Measurements from ENCODE around the gene MED27. TPM values are rescaled to one million over a fixed set of nuclear protein-coding genes. Genes with fewer than 3 reads are reported as not detected.

The MED27 gene
- total and polyA plus RNA-seq, 10 of the 15 experiments (the other 5 are each of a cell fraction or from before 2014, with no cell fraction given): 20.3 to 50.3 (median 35.5) TPM

DNA sequence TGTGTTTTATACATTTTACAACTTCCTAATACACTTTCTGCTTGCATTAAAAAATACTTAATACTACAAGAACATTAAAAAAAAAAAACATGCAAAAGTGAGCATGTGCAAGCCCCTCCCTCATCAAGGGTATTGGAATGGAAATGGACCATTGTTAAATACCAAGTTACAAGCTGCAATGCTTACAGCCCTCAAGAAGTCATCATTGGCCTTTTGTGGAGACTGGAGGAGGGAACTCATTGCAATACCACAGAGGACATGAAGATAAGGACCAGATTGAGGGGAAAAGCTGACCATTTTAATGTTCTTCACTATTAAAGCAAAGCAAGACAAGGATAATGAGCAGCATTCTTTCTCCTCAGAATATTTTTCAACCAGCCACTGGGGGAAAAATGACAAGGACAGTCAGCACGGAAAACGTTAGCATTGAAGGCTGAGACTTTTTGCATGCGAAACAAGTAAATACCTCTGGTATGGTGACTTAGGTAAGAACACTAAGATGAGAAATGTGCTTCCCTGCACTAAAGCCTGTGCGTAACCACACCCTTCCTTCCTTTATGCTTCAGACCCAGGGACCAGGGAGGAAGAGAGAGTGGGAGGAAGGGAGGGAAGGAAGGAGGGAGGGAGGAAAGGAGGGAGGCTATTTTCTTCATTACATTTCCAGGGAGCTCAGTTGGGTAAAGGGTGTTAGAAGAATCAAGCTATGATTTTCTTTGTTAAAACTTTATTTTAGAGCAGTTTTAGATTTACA is 198.7 kb downstream of the MED27 start:
- H3K79me2 ChIP-seq (ENCODE audit: control insufficient read depth, insufficient read depth, low read length): no peaks in the 10 kb centered on the region
- no peak for DNase-seq (ENCODE audit: low read depth, low spot score)
- ATAC-seq: no peak
- ChIA-PET POLR2A (no interaction called here), RAD21 (ENCODE audit: unreplicated experiment) (no interaction called here), SMC1A (ENCODE audit: uncharacterized antibody, unreplicated experiment) (no interaction called here), CTCF (interaction anchor here (0.6 kb wide), 1 partner anchor 116 kb away, joined by 3 read pairs; no protein-coding TSS in a partner anchor)
- H3K4me1 ChIP-seq (ENCODE audit: control insufficient read depth, insufficient read depth, low read length): no peaks in the 10 kb centered on the region
- intact Hi-C loops (cut with micrococcal nuclease; ENCODE audit: unreplicated experiment): no loop called here
- in situ Hi-C loops (cut with MboI): no loop called here
- no peak for FAIRE-seq
- no peak for TF ChIP-seq ZBED1 (IDR thresholded peaks at IDR 0.05; ENCODE audit: borderline replicate concordance)
- no peak overlapping the region for H3K27ac ChIP-seq (ENCODE audit: control insufficient read depth, insufficient read depth)
- H3K27me3 ChIP-seq (replicated peaks in 1 of 2; ENCODE audit: control insufficient read depth in 2 of 2, insufficient read depth in 2 of 2, low read length in 1 of 2): no peaks in the 10 kb centered on the region
- BruUV-seq (replicated peaks): no TSS peak
- H2AFZ ChIP-seq (ENCODE audit: control insufficient read depth, low read depth, low read length): no peak overlapping the region
- H4K20me1 ChIP-seq (ENCODE audit: control insufficient read depth, insufficient read depth): no peaks in the 10 kb centered on the region
- no peak overlapping the region for H3K9ac ChIP-seq (ENCODE audit: control insufficient read depth, insufficient read depth, low read length)
- H3K4me3 ChIP-seq: no peak overlapping the region
- H3K4me2 ChIP-seq (ENCODE audit: control insufficient read depth, insufficient read depth): no peak overlapping the region
- H3K36me3 ChIP-seq (ENCODE audit: control insufficient read depth in 2 of 2, insufficient read depth in 2 of 2, low read length in 1 of 2): no peaks in the 10 kb centered on the region; a peak in 1 of 4 replicates
- H3K9me3 ChIP-seq (replicated peaks; ENCODE audit: control insufficient read depth, insufficient read depth, low read length): no peaks in the 10 kb centered on the region
- 92% methylated on average over 4 of the region's 4 CpGs for WGBS (ENCODE audit: insufficient coverage, insufficient replicate concordance, low lambda C conversion rate, missing lambda C conversion rate)

GRCh38 chr9:131879911-131880290 is 199.8 kb downstream of the MED27 start:
- TF ChIP-seq HDGF (IDR thresholded peaks at IDR 0.05): no peak
- TF ChIP-seq ELK1 (IDR thresholded peaks at IDR 0.05; ENCODE audit: low read depth, low read length): no peak
- TF ChIP-seq YBX1 (IDR thresholded peaks at IDR 0.05): no peak
- no peak for TF ChIP-seq USF1 (IDR thresholded peaks at IDR 0.05; ENCODE audit: borderline replicate concordance, extremely low read length, insufficient read depth, low read depth, low read length)
- no peak for TF ChIP-seq BCLAF1 (IDR thresholded peaks at IDR 0.05)
- ChIA-PET POLR2A (no interaction called here), RAD21 (ENCODE audit: unreplicated experiment) (no interaction called here), SMC1A (ENCODE audit: uncharacterized antibody, unreplicated experiment) (interaction anchor here (1.4 kb wide), 1 partner anchor 12 kb away, joined by 4 read pairs; no protein-coding TSS in a partner anchor), CTCF (no interaction called here)
- ATAC-seq: no peak
- Histone ChIP-seq H4K20me1 (ENCODE audit: control insufficient read depth, insufficient read depth) (no peaks in the 10 kb centered on the region), H2AFZ (ENCODE audit: control insufficient read depth, low read depth, low read length) (no peak overlapping the region), H3K9me3 (replicated peaks; ENCODE audit: control insufficient read depth, insufficient read depth, low read length) (no peaks in the 10 kb centered on the region), H3K36me3 (ENCODE audit: control insufficient read depth in 2 of 2, insufficient read depth in 2 of 2, low read length in 1 of 2) (no peaks in the 10 kb centered on the region; a peak in 1 of 4 replicates), H3K9ac (ENCODE audit: control insufficient read depth, insufficient read depth, low read length) (no peak overlapping the region), H3K4me1 (ENCODE audit: control insufficient read depth, insufficient read depth, low read length) (no peaks in the 10 kb centered on the region), H3K79me2 (ENCODE audit: control insufficient read depth, insufficient read depth, low read length) (no peaks in the 10 kb centered on the region), H3K4me2 (ENCODE audit: control insufficient read depth, insufficient read depth) (no peak overlapping the region), H3K27ac (ENCODE audit: control insufficient read depth, insufficient read depth) (no peak overlapping the region), H3K27me3 (replicated peaks in 1 of 2; ENCODE audit: control insufficient read depth in 2 of 2, insufficient read depth in 2 of 2, low read length in 1 of 2) (no peaks in the 10 kb centered on the region), H3K4me3 (no peak overlapping the region)
- no TSS peak for BruUV-seq (replicated peaks)
- no peak for DNase-seq (ENCODE audit: low read depth, low spot score)
- intact Hi-C loops (cut with micrococcal nuclease; ENCODE audit: unreplicated experiment) (no loop called here), in situ Hi-C loops (cut with MboI) (no loop called here)
- no peak for FAIRE-seq
- WGBS (ENCODE audit: insufficient coverage, insufficient replicate concordance, low lambda C conversion rate, missing lambda C conversion rate): 96% methylated on average over 13 of the region's 13 CpGs
